GM12872 (cell line): ENCODE results near the gene SLC4A4.

Experiments used
- CTCF ChIP-seq: IDR thresholded peaks from 3 replicates; pipeline ENCODE4 v1.5.1; 2011; ENCODE audit warnings: low read depth, mild to moderate bottlenecking, low read length, moderate library complexity; ENCODE audit not compliant: insufficient read depth

SLC4A4 gene

GRCh38 chr4:71608678-71609071 lies 269.9 kb downstream of the SLC4A4 start:
- no peak for TF ChIP-seq CTCF

GRCh38 chr4:71609167-71609566 lies 270.3 kb downstream of the SLC4A4 start:
- no peak for TF ChIP-seq CTCF

GRCh38 chr4:71609651-71610050 lies 270.8 kb downstream of the SLC4A4 start:
- TF ChIP-seq CTCF, result no peak

- no peak for TF ChIP-seq CTCF
These were observed 275.8 kb downstream of the SLC4A4 start for GRCh38 chr4:71614621-71615020.

GRCh38 chr4:71616168-71616811 lies 277.5 kb downstream of the SLC4A4 start:
- TF ChIP-seq CTCF, result no peak
